NCI-H1436 treated with DMSO at 0.1 percent for 48 hours (cell line): ENCODE data around the gene OVCH1.
"Not testable (repeated sequence)": the region's sequence is repeated elsewhere in the genome, so short reads cannot be mapped to it uniquely, and the experiment has no call there.

Source experiments
- DNase-seq: peaks from one replicate; lab custom pipeline; 2025; lab: John Stamatoyannopoulos, UW

OVCH1 gene

GRCh38 chr12:29503283-29503682, 5.8 kb upstream of the OVCH1 start:
- no peak for DNase-seq

GRCh38 chr12:29499235-29499634, 1.7 kb upstream of the OVCH1 start:
- DNase-seq = no peak

GRCh38 chr12:29492891-29493290, 4.6 kb downstream of the OVCH1 start:
- DNase-seq = no peak

GRCh38 chr12:29486972-29487371, 10.5 kb downstream of the OVCH1 start:
- no peak for DNase-seq

- DNase-seq = no peak
These were observed 34.3 kb downstream of the OVCH1 start for GRCh38 chr12:29463198-29463597.

- no peak for DNase-seq
These were observed 37.4 kb downstream of the OVCH1 start for GRCh38 chr12:29460082-29460481.

- no peak for DNase-seq
These were observed 42.4 kb downstream of the OVCH1 start for GRCh38 chr12:29455087-29455486.

GRCh38 chr12:29451888-29452287, 45.6 kb downstream of the OVCH1 start:
- DNase-seq = no peak

GRCh38 chr12:29448157-29448556, 49.3 kb downstream of the OVCH1 start:
- no peak for DNase-seq

- DNase-seq = no peak
These were observed 50.1 kb downstream of the OVCH1 start for GRCh38 chr12:29447285-29447975.

- no peak for DNase-seq
These were observed 58.0 kb downstream of the OVCH1 start for GRCh38 chr12:29439506-29439905.

GRCh38 chr12:29438752-29439408, 58.6 kb downstream of the OVCH1 start:
- DNase-seq = no peak

- no peak for DNase-seq
These were observed 59.9 kb downstream of the OVCH1 start for GRCh38 chr12:29437575-29437974.

- not testable (repeated sequence) for DNase-seq
These were observed 60.7 kb downstream of the OVCH1 start for GRCh38 chr12:29436815-29437214.

- no peak for DNase-seq
These were observed 66.0 kb downstream of the OVCH1 start for GRCh38 chr12:29431513-29431912.

- DNase-seq = no peak
These were observed 66.8 kb downstream of the OVCH1 start for GRCh38 chr12:29430716-29431044.

- DNase-seq = no peak
These were observed 67.3 kb downstream of the OVCH1 start for GRCh38 chr12:29429999-29430715.

- no peak for DNase-seq
These were observed 68.9 kb downstream of the OVCH1 start for GRCh38 chr12:29428633-29429032.

- DNase-seq = no peak
These were observed 69.5 kb downstream of the OVCH1 start for GRCh38 chr12:29427964-29428363.

GRCh38 chr12:29426498-29426897, 71.0 kb downstream of the OVCH1 start:
- no peak for DNase-seq

- no peak for DNase-seq
These were observed 71.8 kb downstream of the OVCH1 start for GRCh38 chr12:29425722-29426121.

- no peak for DNase-seq
These were observed 80.7 kb downstream of the OVCH1 start for GRCh38 chr12:29416748-29417147.

- no peak for DNase-seq
These were observed 82.4 kb downstream of the OVCH1 start for GRCh38 chr12:29415111-29415510.
